Stimulated activated CD4-positive, alpha-beta T cell treated with anti-CD3 and anti-CD28 coated beads, TNF-alpha, amount 100 ng/mL, for 4 hours (primary cell): ENCODE measurements around the gene AMBRA1.

Experiments
- DNase-seq, 3 experiments: peaks; one replicate each; pipeline ENCODE4 v3.0.0-alpha.2; 2020; ENCODE audit warnings: low read depth in 3 of 3

AMBRA1 gene

GRCh38 chr11:46445192-46445919 lies 148.5 kb downstream of the AMBRA1 start:
- DNase-seq = no peak

- no peak for DNase-seq
Observed at GRCh38 chr11:46444305-46444704, 149.5 kb downstream of the AMBRA1 start.

- no peak for DNase-seq
Observed at GRCh38 chr11:46438211-46438610, 155.6 kb downstream of the AMBRA1 start.

DNA sequence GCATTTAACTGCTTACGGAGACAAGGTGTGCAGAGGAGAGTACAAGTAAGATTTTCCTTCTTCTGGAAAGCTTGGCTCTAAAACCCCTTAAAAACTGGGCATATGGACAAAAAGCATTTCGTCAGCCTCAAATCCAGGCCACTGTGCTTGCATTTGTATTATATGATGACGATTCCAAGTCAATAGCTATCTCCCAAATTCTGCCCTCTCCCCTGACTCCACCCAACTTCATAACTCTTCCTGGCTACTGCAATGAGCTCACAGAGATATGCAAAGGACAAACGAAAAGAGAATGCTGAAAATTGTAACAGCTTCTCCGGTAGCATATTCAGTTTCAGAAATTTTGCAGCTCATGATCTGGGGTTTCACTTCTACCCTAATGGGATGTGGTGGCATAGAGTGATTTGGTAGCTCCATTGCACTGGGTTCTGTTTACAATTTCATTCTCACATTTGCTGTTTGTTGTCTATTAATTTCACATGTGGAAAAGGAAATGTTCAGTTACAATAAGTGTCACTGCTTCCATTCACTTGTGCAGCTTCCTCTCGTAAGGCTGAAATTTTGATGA lies 156.6 kb downstream of the AMBRA1 start:
- no peak for DNase-seq

- no peak for DNase-seq
Observed at GRCh38 chr11:46436113-46436512, 157.7 kb downstream of the AMBRA1 start.

- no peak for DNase-seq
Observed at GRCh38 chr11:46435679-46436078, 158.1 kb downstream of the AMBRA1 start.

DNA sequence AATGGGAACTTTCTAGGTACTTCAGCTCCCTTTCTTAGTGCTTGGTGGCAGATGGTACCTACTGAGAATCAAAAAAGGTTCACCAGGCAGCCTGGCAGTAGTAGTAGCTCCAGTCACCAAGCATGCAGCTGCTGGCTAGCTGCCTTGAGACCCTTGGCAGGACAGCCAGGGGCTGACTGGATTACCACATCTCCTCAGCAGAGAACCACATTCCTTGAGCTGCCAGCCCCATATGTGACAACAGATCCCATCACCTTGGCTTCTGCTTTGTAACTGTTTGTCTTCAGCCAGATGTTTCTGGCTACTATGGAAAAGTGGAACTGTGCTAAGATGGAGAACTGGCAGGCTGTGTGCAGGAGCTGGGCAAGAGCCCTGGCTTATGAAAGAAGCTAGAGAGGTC lies 162.6 kb downstream of the AMBRA1 start:
- no peak for DNase-seq

DNA sequence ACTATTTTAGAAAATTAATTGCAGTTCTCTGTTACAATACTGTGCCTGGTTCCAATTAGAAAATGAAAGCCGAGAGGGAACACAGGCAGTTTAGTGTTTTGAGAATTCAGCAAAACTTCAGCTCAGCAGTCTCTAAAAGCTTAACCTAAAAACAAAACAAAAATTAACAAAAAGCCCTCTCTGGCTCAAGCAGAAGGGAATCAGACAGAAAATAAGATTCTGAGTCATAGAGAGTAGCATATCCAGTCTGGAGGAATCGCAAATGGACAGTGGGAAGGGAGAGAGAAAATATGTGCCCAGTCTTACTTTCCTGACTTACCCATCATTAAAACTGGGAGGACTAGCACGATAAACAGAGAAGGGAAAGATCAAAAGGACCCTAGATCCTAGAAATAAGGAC lies 164.1 kb downstream of the AMBRA1 start:
- no peak for DNase-seq

- DNase-seq = no peak
Observed at GRCh38 chr11:46427364-46427763, 166.5 kb downstream of the AMBRA1 start.

GRCh38 chr11:46426233-46426991 lies 167.4 kb downstream of the AMBRA1 start:
- no peak for DNase-seq

- DNase-seq = no peak
Observed at GRCh38 chr11:46422588-46422987, 171.2 kb downstream of the AMBRA1 start.

GRCh38 chr11:46421257-46421880 lies 172.5 kb downstream of the AMBRA1 start:
- DNase-seq = no peak

GRCh38 chr11:46420513-46420912 lies 173.3 kb downstream of the AMBRA1 start:
- DNase-seq = no peak

GRCh38 chr11:46418751-46419150 lies 175.1 kb downstream of the AMBRA1 start:
- DNase-seq = no peak

GRCh38 chr11:46417711-46418110 lies 176.1 kb downstream of the AMBRA1 start:
- DNase-seq = no peak

GRCh38 chr11:46414879-46415278 lies 178.9 kb downstream of the AMBRA1 start:
- no peak for DNase-seq

DNA sequence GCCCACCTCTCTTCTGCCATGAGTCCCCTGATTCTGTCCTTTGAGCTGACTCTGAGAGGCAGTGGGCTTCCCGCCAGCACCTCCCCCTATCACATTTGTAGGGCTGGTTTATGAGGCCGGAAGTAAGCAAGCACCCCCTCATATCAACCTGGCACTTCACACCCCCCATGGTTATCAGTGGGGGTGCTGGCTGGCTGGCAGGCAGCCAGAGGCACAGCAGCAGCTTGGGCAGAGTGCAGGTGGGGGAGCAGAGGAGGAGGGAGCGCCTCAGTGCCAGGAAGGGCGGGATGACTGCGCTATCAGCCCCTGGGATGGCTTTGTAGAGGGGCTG lies 179.4 kb downstream of the AMBRA1 start:
- no peak for DNase-seq

DNA sequence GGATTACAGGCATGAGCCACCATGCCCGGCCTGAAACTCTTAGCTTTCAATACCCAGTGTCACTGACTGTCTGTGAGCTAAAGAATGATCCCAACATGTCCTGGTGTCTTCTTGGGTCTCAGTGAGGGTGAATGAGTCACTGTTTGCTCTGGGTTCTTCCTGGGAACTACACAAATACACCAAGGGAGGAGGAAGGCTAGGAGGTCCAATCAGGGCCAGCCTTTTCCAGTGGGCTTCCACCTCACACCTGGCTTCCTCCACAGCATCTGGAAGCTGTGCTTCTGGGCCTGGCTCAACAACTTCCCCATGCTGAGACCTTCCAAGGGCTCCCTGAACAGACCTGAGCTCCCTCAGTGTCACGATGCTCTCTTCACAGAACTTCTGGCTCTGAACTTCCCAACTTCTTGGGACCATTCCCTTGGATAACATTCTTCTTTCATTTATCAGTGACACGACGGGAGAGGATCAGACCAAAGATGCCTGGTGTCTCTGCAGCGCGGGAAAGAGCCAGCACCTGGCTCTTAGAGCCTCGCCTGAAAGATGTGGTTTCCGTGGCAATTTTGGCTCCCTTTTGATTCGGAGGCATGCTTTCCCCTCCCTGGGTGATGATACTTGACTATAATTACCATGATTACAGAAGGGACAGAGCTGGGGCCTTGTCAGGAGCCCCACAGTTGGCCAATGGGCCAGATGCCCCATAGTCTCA lies 179.9 kb downstream of the AMBRA1 start:
- no peak for DNase-seq

DNA sequence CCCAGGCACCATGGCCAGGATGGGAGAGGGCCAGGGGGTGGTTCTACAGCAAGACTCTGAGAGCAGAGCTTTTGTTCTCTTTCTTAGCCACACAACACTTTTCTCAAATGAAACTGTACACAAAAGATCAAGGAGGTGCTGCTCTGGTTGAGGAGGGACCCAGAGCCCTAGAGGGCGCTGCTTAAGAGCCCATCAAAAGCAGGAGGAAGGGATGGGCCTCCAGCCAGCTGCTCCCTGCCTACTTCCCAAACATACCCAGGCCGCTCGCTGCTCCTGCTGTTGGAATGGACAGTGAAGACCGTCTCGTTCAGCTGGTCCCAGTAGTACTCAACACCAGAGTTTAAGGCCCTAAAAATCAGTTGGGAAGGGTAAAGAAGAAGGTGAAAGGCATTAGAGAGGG lies 183.8 kb downstream of the AMBRA1 start:
- DNase-seq = no peak

GRCh38 chr11:46408407-46408986 lies 185.3 kb downstream of the AMBRA1 start:
- no peak for DNase-seq

DNA sequence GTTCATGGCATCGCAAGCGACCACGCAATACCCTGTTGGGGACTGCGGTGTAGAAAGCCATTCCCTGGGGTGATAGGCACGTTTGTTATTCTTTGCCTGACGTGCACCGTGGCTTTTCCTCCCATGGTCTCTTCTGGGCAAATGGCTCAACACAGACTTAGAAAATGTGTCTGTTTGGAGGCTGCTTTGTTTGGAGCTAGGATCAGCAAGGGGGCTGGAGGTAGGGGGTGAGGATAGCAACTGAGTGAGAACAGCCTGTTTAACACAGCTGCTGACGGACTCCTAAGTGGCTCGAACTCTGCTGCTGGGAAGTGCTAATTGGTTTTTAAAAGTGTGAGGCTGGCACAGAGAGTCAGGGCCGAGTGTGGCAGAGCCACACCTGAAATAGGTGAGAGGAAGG lies 186.2 kb downstream of the AMBRA1 start:
- no peak for DNase-seq
